GM18858 (cell line): ENCODE data around the gene SPINT1.

Experiments used
- ATAC-seq: cut with Tn5 transposase; IDR thresholded peaks from one replicate; pipeline ENCODE4 v1.9.1; 2021; ENCODE audit not compliant: unreplicated experiment

Gene SPINT1, protein sequence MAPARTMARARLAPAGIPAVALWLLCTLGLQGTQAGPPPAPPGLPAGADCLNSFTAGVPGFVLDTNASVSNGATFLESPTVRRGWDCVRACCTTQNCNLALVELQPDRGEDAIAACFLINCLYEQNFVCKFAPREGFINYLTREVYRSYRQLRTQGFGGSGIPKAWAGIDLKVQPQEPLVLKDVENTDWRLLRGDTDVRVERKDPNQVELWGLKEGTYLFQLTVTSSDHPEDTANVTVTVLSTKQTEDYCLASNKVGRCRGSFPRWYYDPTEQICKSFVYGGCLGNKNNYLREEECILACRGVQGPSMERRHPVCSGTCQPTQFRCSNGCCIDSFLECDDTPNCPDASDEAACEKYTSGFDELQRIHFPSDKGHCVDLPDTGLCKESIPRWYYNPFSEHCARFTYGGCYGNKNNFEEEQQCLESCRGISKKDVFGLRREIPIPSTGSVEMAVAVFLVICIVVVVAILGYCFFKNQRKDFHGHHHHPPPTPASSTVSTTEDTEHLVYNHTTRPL

DNA sequence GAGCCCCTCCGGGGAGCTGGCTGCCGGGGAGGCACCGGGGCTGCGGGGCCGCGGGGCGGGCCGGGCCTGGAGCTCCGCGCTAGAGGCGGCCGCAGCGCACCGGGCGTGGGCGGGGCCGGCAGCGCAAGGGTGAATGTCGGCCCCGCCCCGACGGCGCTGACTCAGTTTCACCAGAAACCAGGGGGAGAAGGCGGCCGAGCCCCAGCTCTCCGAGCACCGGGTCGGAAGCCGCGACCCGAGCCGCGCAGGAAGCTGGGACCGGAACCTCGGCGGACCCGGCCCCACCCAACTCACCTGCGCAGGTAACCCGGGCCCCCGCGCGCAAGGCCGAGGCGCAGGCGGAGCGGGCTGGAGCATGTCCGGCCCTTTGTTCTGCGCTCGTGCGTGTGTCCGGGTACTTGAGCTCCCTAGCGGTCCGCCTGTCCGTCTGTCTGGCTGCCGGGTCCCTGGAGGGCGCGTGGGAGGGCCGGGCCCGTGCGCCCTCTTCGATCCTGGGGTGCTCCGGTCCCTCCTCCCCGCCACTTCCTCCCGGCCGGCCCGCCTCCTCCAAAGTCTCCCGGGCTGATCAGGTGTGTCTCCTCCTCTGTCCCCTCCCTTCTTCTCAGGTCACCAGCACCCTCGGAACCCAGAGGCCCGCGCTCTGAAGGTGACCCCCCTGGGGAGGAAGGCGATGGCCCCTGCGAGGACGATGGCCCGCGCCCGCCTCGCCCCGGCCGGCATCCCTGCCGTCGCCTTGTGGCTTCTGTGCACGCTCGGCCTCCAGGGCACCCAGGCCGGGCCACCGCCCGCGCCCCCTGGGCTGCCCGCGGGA is at the start of gene SPINT1:
TSS of gene SPINT1 (plus strand) at position 164 of the 811 bp plus-strand sequence. CDS start at position 671, 507 bp downstream.
- ATAC-seq = no peak

DNA sequence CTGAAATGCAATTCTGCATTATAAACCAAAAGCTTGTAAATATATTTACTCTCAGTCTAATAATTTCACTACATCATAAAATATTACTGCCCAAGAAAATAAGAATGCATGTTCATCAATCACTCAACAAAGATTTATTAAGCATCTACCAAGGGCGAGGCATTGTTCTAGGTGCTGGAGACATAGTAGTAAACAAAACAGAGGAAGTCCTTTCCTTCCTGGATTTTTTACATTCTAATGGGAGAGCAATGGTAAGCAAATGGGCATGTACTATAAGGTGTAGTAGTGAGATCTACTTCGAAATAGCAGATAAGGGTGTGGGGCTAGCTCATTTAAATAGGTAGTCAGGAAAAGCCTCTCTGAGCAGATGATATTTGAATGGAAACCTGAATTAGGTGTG is 47.8 kb upstream of the SPINT1 start:
- no peak for ATAC-seq

DNA sequence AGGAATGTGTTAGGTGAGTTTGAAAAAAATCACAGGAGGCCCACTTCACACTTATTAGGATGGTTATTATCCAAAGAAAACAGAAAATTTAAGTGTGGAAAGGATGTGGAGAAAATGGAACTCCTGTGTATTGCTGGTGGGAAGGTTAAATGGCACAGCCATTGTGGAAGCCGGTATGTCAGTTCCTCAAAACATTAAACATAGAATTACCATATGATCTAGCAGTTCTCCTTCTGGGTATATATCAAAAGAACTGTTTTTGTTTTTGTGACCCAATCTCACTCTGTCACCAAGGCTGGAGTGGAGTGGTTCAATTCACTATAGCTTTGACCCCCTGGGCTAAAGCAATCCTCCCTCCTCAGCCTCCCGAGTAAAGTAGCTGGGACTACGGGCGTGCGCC is 47.3 kb upstream of the SPINT1 start:
- ATAC-seq = no peak

DNA sequence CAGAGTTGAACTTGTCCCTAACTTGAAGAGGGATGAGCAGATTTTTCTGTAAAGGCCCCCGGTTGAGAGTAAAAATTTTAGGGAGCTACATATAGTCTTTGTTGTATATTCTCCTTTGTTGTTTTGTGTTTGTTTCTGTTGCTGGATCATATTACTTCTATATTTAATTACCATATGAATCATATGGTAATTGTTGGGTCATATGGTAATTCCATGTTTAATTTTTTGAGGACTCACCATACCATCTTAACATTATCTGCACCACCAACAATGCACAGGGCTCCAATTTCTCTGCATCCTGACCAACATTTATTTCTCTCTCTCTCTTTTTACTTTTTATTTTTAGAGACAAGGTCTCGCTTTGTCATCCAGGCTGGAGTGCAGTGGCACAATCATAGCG is 44.3 kb upstream of the SPINT1 start:
- ATAC-seq = no peak

DNA sequence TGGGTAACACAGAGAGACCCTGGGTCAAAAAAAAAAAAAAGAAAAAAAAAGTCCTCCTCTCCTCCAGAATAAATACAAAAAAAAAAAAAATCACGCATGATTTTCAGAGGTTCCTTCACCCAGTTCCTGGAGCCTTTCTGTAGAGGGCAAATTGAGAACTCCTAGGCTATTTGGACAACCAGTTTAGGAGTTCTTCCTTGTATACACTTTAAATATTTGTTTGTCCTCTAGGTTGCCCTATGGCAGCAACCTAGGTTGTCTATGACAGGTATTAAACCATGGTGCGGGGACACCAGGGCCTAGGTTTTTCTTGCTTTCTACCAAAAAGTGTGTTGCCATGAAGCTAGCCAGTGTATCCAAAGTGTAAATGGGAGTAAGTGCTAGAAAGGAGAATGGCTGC is 40.8 kb upstream of the SPINT1 start:
- no peak for ATAC-seq

DNA sequence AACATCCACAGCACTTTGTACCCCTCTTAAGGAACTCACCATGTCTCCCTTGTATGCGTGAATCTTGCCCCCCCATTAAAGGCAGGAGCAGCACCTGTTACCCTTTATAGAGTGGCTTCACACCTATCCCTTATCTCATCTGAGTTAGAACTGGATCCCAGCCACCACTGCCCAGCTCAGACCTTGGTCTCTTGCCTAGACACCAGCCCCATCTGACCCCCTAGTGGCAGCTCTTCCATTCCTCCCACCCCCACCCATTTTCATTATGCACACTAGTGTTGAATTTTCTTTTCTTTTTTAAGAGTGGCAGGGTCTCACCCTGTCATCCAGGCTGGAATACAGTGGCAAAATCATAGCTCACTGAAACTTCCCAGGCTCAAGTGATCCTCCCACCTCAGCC is 40.2 kb upstream of the SPINT1 start:
- ATAC-seq = no peak

DNA sequence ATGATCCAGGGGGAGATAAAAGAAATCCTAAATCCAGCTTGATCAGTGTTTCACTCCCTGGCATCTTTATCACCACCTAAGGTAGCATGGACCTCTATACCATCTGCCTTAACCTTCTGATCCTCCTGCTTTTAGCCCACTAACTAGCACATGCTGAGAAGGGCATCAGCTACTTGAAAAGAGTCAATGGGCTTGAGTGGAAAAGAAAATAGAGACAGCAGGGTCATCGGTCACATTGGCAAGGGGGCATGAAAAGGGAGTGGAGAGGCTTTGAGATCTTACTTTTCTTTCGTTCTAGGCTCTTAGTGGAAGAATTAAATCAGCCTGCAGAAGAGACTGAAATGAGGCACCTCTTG is 37.2 kb upstream of the SPINT1 start:
- ATAC-seq = peak; percentile 2

DNA sequence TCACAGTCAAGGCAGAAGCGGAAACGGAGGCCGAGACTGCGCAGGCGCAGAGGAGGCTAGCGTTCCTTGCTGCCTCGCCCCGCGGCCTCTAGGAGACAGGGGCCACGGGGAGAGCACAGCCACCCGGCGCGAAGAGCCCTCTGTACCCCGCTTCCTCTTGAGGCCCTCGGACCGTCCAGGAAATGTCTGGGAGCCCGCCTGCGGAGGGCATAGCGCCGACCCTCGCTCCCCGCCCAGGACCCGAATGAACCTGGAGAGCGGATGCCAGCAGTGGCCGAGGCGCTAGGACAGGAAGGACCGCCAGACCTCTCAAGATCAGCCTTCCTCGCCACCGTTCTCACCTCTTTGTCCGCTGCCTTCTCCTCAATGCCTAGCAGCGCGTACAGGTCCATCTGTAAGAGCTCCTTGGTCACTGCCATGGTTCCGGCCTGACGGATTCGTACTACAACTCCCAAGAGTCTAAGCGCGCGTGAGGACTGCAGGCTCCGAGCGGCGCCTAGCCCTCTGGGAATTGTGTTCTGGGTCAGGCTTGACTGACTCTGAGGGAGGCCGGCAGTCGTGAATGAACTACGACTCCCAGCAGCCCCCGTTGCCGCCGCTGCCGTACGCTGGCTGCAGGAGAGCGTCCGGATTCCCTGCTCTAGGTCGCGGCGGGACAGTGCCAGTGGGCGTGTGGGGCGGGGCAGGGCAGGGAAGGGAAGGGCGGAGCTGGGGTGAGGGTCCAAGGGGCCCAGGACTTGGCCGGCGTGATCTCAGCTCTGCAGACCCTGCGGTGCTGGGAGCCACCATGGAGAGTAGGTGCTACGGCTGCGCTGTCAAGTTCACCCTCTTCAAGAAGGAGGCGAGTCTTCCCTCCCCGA is 36.6 kb upstream of the SPINT1 start, which contains the start of the genes DNAJC17 and ZFYVE19:
TSS of gene DNAJC17 (minus strand) at position 446 of the 860 bp plus-strand sequence. CDS start at position 419, 27 bp downstream.
TSS of gene ZFYVE19 (plus strand) at position 62 of the 860 bp plus-strand sequence. CDS start at position 563, 501 bp downstream.
- ATAC-seq = peak; percentile 90

DNA sequence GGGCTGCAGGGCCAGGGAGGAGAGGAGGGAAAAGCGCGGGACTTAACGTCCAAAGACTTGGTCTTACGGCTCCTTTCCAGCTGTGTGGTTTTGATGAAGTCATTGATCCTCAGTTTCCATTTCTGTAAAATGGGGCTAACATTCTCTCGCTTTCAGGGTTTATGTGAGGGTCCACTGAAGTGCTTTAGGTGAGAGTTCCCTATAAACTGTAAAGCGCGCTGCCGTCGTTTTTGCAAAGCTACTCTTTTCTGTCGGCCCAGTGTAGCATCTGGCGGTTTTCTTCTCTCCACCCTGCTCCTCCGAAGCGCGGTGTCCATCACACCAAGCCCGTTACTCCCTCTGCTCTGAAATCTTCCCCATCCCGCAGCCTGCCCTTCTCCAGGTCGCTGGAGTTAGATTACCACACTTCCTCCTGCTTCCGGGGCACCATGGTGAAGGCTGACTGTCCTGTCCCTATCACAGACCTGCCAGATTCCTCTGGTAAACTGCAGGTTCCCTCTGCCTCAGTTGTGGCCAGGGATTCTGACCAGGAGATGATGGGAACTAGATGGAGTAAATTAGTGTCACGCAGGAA is 35.9 kb upstream of the SPINT1 start:
- ATAC-seq = no peak

DNA sequence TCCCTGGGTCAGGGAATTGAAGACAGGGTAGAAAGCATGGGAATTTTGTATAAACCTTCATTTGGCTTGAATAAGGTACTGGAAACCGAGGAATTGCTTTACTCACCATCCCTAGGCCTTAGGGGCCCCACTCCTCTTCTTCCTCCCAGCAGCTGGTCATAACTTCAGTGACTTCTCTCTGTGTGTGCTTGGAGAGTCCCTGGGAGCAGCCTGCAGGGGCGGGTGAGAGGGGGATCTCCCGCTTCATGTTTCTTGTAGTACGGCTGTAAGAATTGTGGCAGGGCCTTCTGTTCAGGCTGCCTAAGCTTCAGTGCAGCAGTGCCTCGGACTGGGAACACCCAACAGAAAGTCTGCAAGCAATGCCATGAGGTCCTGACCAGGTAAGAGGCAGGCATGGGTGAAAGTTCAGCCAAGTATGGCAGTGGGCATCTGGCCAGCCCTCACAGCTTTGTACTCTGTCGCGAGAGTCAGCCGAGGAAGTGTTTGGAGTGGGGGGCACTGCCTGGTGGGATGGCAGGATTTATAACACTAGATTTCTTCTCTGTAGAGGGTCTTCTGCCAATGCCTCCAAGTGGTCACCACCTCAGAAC is 34.9 kb upstream of the SPINT1 start:
- no peak for ATAC-seq

DNA sequence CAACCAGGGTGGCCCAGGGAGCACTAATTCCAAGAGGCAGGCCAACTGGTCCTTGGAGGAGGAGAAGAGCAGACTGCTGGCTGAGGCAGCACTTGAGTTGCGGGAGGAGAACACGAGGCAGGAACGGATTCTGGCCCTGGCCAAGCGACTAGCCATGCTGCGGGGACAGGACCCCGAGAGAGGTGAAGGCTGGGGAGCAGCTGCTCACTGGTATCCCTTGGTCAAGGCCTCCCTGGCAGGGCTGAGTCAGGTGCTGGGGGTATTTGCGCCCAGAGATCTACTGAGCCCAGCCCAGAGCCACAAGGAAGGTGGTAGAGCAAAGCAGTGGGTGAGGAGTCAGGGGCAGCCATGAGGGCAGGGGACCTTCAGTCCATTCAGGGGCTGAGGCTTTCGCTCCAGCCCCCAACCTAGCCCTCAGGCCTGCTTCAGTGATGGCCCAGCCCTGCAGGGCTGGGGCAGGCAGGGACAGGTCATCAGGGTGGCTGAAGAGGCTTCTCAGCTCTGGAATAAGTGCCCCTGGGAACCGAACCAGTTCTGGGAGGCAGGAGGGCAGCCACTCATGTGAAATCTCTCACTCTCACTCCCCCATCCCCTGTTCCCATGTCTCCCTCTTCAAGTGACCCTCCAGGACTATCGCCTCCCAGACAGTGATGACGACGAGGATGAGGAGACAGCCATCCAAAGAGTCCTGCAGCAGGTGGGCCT is 31.0 kb upstream of the SPINT1 start:
- ATAC-seq = no peak

DNA sequence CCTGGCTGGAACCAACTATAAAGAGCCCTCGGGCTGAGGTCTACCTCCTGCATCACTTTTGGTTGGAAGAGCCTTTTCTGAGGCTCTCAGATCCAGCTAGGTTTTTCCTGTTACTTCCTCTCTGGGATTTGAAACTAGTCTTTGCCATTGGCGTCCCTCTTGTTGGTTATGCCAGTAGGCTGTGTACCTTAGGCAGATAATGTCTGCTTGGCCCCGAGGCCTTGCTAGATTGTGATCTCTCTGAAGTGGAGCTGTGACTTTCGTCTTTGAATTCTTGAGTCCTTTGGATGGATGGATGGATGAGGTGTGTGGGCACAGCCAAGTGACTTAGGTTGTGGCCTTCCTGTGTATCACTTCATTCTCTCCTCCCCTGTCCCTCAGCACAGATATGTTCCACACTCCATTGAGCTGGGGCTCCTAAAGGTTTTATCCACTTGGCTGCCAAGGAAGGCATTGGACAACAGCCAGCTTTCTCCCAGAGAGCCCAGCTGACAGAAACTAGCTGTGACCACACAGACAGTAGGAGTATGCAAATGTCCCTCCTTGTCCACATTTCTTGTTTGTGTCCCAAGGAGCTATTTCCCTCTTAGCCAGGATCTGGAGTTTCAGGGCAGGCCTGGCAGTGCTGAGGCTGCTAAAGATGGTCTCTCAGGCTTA is 28.7 kb upstream of the SPINT1 start:
- no peak for ATAC-seq

DNA sequence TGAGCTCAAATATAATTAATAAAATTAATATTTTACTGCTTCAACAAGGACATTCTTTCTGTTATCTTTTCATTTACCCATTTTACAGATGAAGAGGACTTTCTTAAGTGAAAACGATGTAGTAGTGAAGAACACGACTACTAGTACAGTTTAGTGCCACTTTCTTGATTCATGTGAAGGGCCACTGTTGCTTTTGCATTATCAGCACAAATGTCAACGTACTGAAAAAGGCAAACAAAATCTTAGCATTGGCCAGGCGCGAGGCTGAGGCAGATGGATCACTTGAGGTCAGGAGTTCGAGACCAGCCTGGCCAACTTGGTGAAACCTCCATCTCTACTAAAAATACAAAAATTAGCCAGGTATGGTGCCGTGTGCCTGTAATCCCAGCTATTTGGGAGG is 24.8 kb upstream of the SPINT1 start:
- ATAC-seq = no peak

DNA sequence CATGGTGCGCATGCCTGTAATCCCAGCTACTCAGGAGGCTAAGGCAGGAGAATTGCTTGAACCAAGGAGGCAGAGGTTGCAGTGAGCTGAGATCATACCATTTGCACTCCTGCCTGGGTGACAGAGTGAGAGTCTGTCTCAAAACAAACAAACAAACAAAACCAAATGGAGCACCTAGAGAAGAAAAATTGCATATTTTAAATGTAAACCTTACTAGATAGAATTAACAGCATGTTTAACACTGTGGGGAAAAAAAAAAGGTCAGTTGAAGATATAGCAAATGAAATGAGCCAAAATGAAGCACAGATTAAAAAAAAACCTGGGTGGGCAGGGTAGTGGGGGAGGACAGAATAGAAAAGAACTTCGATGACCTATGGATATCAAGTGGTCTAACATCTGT is 22.7 kb upstream of the SPINT1 start:
- ATAC-seq = no peak

DNA sequence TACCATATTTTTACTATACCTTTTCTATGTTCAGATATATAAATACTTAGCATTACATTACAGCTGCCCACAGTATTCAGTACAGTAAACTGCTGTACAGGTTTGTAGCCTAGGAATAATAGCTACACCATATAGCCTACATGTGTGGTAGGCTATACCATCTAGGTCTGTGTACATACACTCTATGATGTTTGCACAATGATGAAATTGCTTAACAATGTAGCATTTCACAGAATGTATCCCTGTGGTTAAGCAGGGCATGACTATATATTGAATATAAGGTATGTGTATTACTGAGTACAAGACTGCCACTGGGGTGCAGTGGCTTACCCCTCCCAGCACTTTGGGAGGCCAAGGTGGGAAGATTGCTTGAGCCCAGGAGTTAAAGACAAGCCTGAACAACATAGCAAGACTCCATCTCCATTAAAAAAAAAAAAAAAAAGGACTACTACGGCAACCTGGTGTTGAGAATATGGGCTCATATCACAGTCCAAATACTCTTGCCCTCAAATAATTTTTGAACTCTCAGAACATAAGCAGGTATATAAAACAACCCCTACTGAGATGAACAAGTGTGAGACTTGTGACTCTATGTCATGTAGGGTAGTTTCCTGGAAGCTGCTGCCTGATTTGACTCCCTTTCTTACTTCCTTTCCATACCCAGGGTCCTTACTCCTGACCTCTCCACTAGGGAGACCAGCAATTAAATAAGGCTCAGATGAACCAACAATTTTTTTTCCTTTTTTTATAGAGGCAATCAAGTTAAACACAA is 20.1 kb upstream of the SPINT1 start:
- ATAC-seq = no peak

DNA sequence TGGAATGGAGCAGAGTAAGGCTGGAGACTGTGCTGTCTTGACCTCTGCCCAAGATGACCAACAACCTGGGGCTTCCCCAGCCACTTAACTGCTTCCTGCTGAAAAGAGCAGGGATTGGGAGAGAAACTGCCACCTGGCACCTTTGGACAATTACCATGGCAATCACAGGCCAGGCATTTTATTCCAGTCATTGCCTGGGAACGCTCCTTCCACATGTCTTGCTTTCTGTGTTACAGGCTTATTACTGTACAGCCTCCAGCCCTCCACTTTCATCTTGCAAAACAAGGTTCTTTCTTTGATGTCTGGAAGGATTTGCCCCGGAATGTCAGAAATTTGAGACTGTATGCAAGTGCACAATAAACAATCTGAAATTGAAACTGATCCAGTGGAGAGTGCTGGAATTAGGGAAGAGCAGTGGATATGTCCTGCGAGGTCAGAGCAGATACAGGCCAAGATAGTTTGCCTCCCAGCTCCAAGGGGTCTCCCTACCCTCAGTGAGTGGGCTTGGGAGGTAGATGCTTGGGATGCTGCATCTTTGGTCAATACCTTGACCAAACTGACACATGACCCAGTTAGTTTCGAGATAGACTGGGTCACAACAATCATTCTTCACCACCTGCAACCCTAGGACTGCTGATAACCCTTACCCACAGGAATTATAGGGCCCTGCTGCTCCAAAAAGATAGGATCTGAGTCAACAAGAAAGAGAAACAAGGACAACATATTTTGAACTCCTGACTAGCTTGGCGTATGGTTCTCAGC is 18.0 kb upstream of the SPINT1 start:
- ATAC-seq = no peak

DNA sequence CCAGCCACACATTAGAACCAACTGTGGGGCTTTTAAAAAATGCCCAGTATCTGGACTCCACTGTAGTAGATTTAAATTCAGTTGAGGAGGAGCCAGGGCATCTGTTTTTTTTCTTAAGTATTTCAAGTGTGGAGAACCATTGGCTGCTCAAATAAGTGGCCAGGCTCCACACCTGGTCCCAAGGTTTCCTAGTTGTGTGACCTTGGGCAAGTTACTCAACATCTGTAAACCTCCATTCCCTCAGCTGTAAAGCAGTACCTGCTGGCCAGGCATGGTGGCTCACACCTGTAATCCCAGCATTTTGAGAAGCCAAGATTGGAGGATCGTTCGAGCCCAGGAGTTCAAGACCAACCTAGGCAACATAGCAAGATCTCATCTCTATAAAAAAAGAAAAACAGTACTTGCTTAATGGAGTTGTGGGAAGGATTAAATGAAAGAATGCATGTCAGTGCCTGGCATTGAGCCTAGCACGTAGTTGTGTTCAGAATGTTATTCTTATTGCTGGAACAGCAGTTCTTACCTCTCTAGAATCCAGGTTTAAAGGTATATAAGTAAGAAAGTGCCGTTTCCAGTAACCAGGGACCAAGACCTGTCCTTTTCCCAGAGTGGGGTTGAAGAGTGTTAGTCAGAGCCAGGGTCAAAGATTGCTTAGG is 17.3 kb upstream of the SPINT1 start:
- ATAC-seq = no peak
